PC-3 (cell line): ENCODE measurements around the gene LRCH1.

Source experiments
- CTCF ChIP-seq: fragments of 300-600 bp; sonication (generic); conservative IDR thresholded peaks from 2 replicates; pipeline ENCODE4 v1.5.1; 2017; ENCODE audit warnings: antibody characterized with exemption, low read depth, mild to moderate bottlenecking, low read length
- EZH2 ChIP-seq: fragments of 300-600 bp; sonication (generic); IDR thresholded peaks from one replicate; pipeline ENCODE4 v1.6.1; 2017; ENCODE audit warnings: antibody characterized with exemption, mild to moderate bottlenecking, low read length; ENCODE audit not compliant: unreplicated experiment
- EZH2phosphoT487 ChIP-seq: fragments of 300-600 bp; sonication (generic); IDR thresholded peaks from 2 replicates; pipeline ENCODE4 v1.6.1; 2018; ENCODE audit warnings: mild to moderate bottlenecking, antibody characterized with exemption, low read length, borderline replicate concordance

GRCh38 chr13:46795321-46795720 lies 242.4 kb downstream of the LRCH1 start:
- TF ChIP-seq EZH2 (no peak), CTCF (no peak), EZH2phosphoT487 (no peak)
